ENCODE measurements around the gene SCARB1.
A peak's percentile ranks its signal among the peaks of the same experiment; 100 is the strongest.

SCARB1 gene

GRCh38 chr12:124769881-124770512, 93.7 kb downstream of the SCARB1 start:
- DNase-seq: no peak

- DNase-seq: no peak
Observed at GRCh38 chr12:124769163-124769530, 94.5 kb downstream of the SCARB1 start.

GRCh38 chr12:124768452-124769162, 95.1 kb downstream of the SCARB1 start:
- no peak for DNase-seq

GRCh38 chr12:124767066-124767821, 96.4 kb downstream of the SCARB1 start:
- DNase-seq: peak; percentile 81

GRCh38 chr12:124766727-124767065, 97.0 kb downstream of the SCARB1 start:
- no peak for DNase-seq

GRCh38 chr12:124765581-124766489, 97.8 kb downstream of the SCARB1 start:
- DNase-seq: no peak

GRCh38 chr12:124764870-124765580, 98.6 kb downstream of the SCARB1 start:
- no peak for DNase-seq

- DNase-seq: peak; percentile 58
Observed at GRCh38 chr12:124764451-124764850, 99.2 kb downstream of the SCARB1 start.

GRCh38 chr12:124763594-124763979, 100.1 kb downstream of the SCARB1 start:
- no peak for DNase-seq

GRCh38 chr12:124762791-124763593, 100.7 kb downstream of the SCARB1 start:
- peak; percentile 62 for DNase-seq

- no peak for DNase-seq
Observed at GRCh38 chr12:124762384-124762783, 101.3 kb downstream of the SCARB1 start.

- DNase-seq: peak; percentile 46
Observed at GRCh38 chr12:124761871-124762270, 101.8 kb downstream of the SCARB1 start.

- DNase-seq: no peak
Observed at GRCh38 chr12:124761056-124761455, 102.6 kb downstream of the SCARB1 start.

- no peak for DNase-seq
Observed at GRCh38 chr12:124760560-124760959, 103.1 kb downstream of the SCARB1 start.

GRCh38 chr12:124759841-124760503, 103.7 kb downstream of the SCARB1 start:
- DNase-seq: no peak

- no peak for DNase-seq
Observed at GRCh38 chr12:124758266-124759220, 105.1 kb downstream of the SCARB1 start.

GRCh38 chr12:124757329-124757728, 106.3 kb downstream of the SCARB1 start:
- no peak for DNase-seq

- DNase-seq: no peak
Observed at GRCh38 chr12:124756760-124757159, 106.9 kb downstream of the SCARB1 start.

GRCh38 chr12:124756166-124756565, 107.5 kb downstream of the SCARB1 start:
- no peak for DNase-seq

GRCh38 chr12:124755801-124756148, 107.9 kb downstream of the SCARB1 start:
- DNase-seq: no peak

Measured in stimulated activated CD4-positive, alpha-beta T cell treated with anti-CD3 and anti-CD28 coated beads, Interleukin-1b, Interleukin-23, amount 100 ng/mL, for 48 hours (primary cell).